Fibroblast of lung (primary cell): ENCODE results near the gene RRAGD.

ENCODE experiments used
- CTCF ChIP-seq, 2 donors: IDR thresholded peaks in 1 of 2; conservative IDR thresholded peaks in 1 of 2; 1 replicate in 1 of 2; 2 replicates in 1 of 2; pipeline ENCODE4 v1.5.1; 2011 to 2012; ENCODE audit warnings: low read length in 2 of 2, control low read depth in 1 of 2, inconsistent platforms in 1 of 2, low read depth in 1 of 2, mild to moderate bottlenecking in 1 of 2
- EZH2 ChIP-seq: IDR thresholded peaks from 2 replicates; pipeline ENCODE4 v1.5.1; 2012; ENCODE audit warnings: low read length, control low read depth, mild to moderate bottlenecking; ENCODE audit errors: missing control alignments

- TF ChIP-seq CTCF (conservative IDR thresholded peaks at IDR 0.05 in 1 of 2, IDR thresholded peaks at IDR 0.05 in 1 of 2; ENCODE audit: low read depth in 1 of 2, low read length in 2 of 2) (no peak), EZH2 (no peak)
These were observed 54.7 kb downstream of the RRAGD start for GRCh38 chr6:89357390-89357789.
